ENCODE data around the gene F10. TPM values are rescaled to one million over a fixed set of nuclear protein-coding genes. Genes with fewer than 3 reads are reported as not detected.

The F10 gene
- total and polyA plus RNA-seq, 2 donors (not counting 3 experiments of a cell fraction or from before 2014, with no cell fraction given) = 0.25 TPM; not detected in 1

GRCh38 chr13:113190181-113190580 is 67.6 kb downstream of the F10 start:
- Histone ChIP-seq H3K27ac (ENCODE audit: insufficient read depth, low read depth, low read length) (peak overlapping the region; percentile 29), H4K20me1 (replicated peaks; ENCODE audit: control insufficient read depth, extremely low read depth, insufficient read depth, low read length) (no peaks in the 10 kb centered on the region), H3K79me2 (ENCODE audit: control insufficient read depth, insufficient read depth, low read length) (peaks cover 14% of the 10 kb centered on the region), H3K4me1 (ENCODE audit: control insufficient read depth, extremely low read depth, insufficient read depth, low read length) (peaks cover 31% of the 10 kb centered on the region), H3K9ac (replicated peaks; ENCODE audit: extremely low read depth, insufficient read depth, low read length) (no peak overlapping the region), H3K4me3 (replicated peaks in 1 of 3; ENCODE audit: insufficient read depth in 1 of 3, low read depth in 1 of 3, low read length in 3 of 3) (no peak overlapping the region), H3K27me3 (ENCODE audit: control insufficient read depth in 2 of 2, insufficient read depth in 2 of 2, low read length in 2 of 2) (no peaks in the 10 kb centered on the region), H3K9me1 (replicated peaks; ENCODE audit: control insufficient read depth, extremely low read depth, insufficient read depth, low read length) (no peaks in the 10 kb centered on the region), H3K9me3 (replicated peaks; ENCODE audit: control insufficient read depth, insufficient read depth, low read length) (no peaks in the 10 kb centered on the region), H3K4me2 (ENCODE audit: insufficient read depth, low read length) (no peak overlapping the region), H3K36me3 (ENCODE audit: control insufficient read depth in 2 of 2, extremely low read depth in 1 of 2, insufficient read depth in 2 of 2, low read length in 2 of 2) (peaks cover 16% of the 10 kb centered on the region in 2 experiments), H2AFZ (ENCODE audit: low read depth, low read length) (no peak overlapping the region)
- dilution Hi-C loops (cut with MboI; ENCODE audit: extremely low pct_ligation_motif_present, low sequenced_read_pairs) = no loop called here
- no TSS peak for BruUV-seq (replicated peaks)
- TF ChIP-seq POLR2AphosphoS5 (IDR thresholded peaks at IDR 0.05; ENCODE audit: insufficient read depth, low read depth, low read length) (no peak), CTCF (IDR thresholded peaks at IDR 0.05; ENCODE audit: extremely low read depth in 1 of 2, insufficient read depth in 1 of 2, low read depth in 1 of 2, low read length in 2 of 2) (no peak), MYC (IDR thresholded peaks at IDR 0.05; ENCODE audit: low read depth, low read length) (no peak), GATA2 (IDR thresholded peaks at IDR 0.05; ENCODE audit: insufficient read depth, insufficient read length, low read depth, low read length) (no peak), JUN (IDR thresholded peaks at IDR 0.05; ENCODE audit: borderline replicate concordance, insufficient read depth, insufficient read length, low read depth) (no peak)
- no peak for FAIRE-seq
- CTCF ChIA-PET = no interaction called here
- DNase-seq (ENCODE audit: low read depth, low spot score) = no peak
- intact Hi-C loops (cut with micrococcal nuclease) = no loop called here
- POLR2A ChIA-PET = no interaction called here

DNA sequence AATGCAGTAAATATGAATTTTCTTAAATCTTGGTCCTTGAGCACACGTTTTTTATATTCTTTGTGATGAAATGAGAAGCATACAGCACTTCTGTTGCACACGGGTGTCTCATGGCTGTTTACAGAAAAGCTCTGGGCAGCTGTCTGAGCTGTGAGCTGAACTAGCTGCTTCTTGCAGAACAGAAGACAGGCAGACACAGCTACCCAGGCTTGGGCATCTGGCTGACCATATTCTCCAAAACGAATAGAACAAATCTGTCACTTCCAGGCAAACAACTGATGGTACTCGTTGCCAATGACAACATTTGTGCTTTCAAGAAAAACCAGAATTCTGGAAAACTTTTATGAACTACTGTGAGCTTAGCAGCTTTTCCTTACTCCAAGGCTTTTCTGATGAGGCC is 69.7 kb downstream of the F10 start:
- Histone ChIP-seq H3K4me1 (ENCODE audit: control insufficient read depth, extremely low read depth, insufficient read depth, low read length) (peaks cover 15% of the 10 kb centered on the region), H3K79me2 (ENCODE audit: control insufficient read depth, insufficient read depth, low read length) (no peaks in the 10 kb centered on the region), H2AFZ (ENCODE audit: low read depth, low read length) (no peak overlapping the region), H4K20me1 (replicated peaks; ENCODE audit: control insufficient read depth, extremely low read depth, insufficient read depth, low read length) (no peaks in the 10 kb centered on the region), H3K27me3 (ENCODE audit: control insufficient read depth in 2 of 2, insufficient read depth in 2 of 2, low read length in 2 of 2) (no peaks in the 10 kb centered on the region), H3K9ac (replicated peaks; ENCODE audit: extremely low read depth, insufficient read depth, low read length) (no peak overlapping the region), H3K4me2 (ENCODE audit: insufficient read depth, low read length) (no peak overlapping the region), H3K36me3 (ENCODE audit: control insufficient read depth in 2 of 2, extremely low read depth in 1 of 2, insufficient read depth in 2 of 2, low read length in 2 of 2) (peaks cover 24 to 26% of the 10 kb centered on the region in 2 experiments), H3K4me3 (replicated peaks in 1 of 3; ENCODE audit: insufficient read depth in 1 of 3, low read depth in 1 of 3, low read length in 3 of 3) (no peak overlapping the region), H3K9me1 (replicated peaks; ENCODE audit: control insufficient read depth, extremely low read depth, insufficient read depth, low read length) (no peaks in the 10 kb centered on the region), H3K9me3 (replicated peaks; ENCODE audit: control insufficient read depth, insufficient read depth, low read length) (no peaks in the 10 kb centered on the region), H3K27ac (ENCODE audit: insufficient read depth, low read depth, low read length) (no peak overlapping the region)
- TF ChIP-seq FOS (IDR thresholded peaks at IDR 0.05; ENCODE audit: borderline replicate concordance, insufficient read depth, low read length) (no peak), POLR2A (IDR thresholded peaks at IDR 0.05; ENCODE audit: low read depth, low read length) (no peak), GATA2 (IDR thresholded peaks at IDR 0.05; ENCODE audit: insufficient read depth, insufficient read length, low read depth, low read length) (no peak), CTCF (IDR thresholded peaks at IDR 0.05; ENCODE audit: extremely low read depth in 1 of 2, insufficient read depth in 1 of 2, low read depth in 1 of 2, low read length in 2 of 2) (no peak)
- CTCF ChIA-PET = no interaction called here
- intact Hi-C loops (cut with micrococcal nuclease) (no loop called here), dilution Hi-C loops (cut with MboI; ENCODE audit: extremely low pct_ligation_motif_present, low sequenced_read_pairs) (no loop called here)
- POLR2A ChIA-PET = interaction anchor here (1.2 kb wide), 1 partner anchor 17 kb away, joined by 3 read pairs; the partner anchor contains the start of gene CUL4A
- DNase-seq (ENCODE audit: low read depth, low spot score) = no peak
- no TSS peak for BruUV-seq (replicated peaks)
- no peak for FAIRE-seq

All from endothelial cell of umbilical vein (primary cell).